GM12878 (cell line): ENCODE data around the gene OSBPL10. TPM values are rescaled to one million over a fixed set of nuclear protein-coding genes. Genes with fewer than 3 reads are reported as not detected.

ENCODE experiments used
- ATAC-seq: fragments of 200-7000 bp; cut with Tn5 transposase; 3 replicates; pipeline ENCODE4 v1.9.1; 2020; ENCODE audit warnings: mild to moderate bottlenecking, moderate library complexity
- BruUV-seq: library from RNA; stranded (reverse); fragments of 400-500 nt; replicated peaks from 2 replicates; lab custom pipeline; 2021; lab: Mats Ljungman, UMichigan
- CTCF ChIA-PET: fragments of 300-600 bp; sonication (Branson Sonifier 250); formaldehyde crosslinking; extraction: SDS; loops from one replicate; lab custom pipeline; 2021; ENCODE audit warnings: inconsistent platforms; lab: Yijun Ruan, JAX
- POLR2A ChIA-PET: fragments of 350-600 bp; formaldehyde crosslinking; extraction: SDS; loops from one replicate; lab custom pipeline; 2021; ENCODE audit warnings: inconsistent platforms; lab: Charles Lee
- RAD21 ChIA-PET: fragments of 300-600 bp; sonication (Branson Sonifier 250); formaldehyde crosslinking; loops from one replicate; lab custom pipeline; 2023; ENCODE audit warnings: antibody characterized with exemption; ENCODE audit not compliant: unreplicated experiment; lab: Charles Lee
- SMC1A ChIA-PET: fragments of 300-600 bp; sonication (Branson Sonifier 250); formaldehyde crosslinking; loops from one replicate; lab custom pipeline; 2023; ENCODE audit not compliant: unreplicated experiment, uncharacterized antibody; lab: Charles Lee
- DNase-seq: peaks from one replicate; pipeline ENCODE4 v3.0.0-alpha.2; 2011; ENCODE audit warnings: low read depth, low spot score
- FAIRE-seq: peaks from 3 replicates; lab custom pipeline; 2011; peaks lifted over from hg19 to GRCh38; lab: Jason Lieb, UNC
- H2AFZ ChIP-seq: 2 replicates; pipeline ENCODE4 v1.6.0; 2011; ENCODE audit warnings: low read depth, low read length, control low read depth; ENCODE audit not compliant: control insufficient read depth
- H3K27ac ChIP-seq: 2 replicates; pipeline ENCODE4 v1.5.1; 2011; ENCODE audit warnings: control low read depth; ENCODE audit not compliant: control insufficient read depth, insufficient read depth
- H3K27me3 ChIP-seq, 2 experiments: replicated peaks in 1 of 2; 2 replicates each; pipeline versions ENCODE4 v1.6.0 to v1.6.1; 2011; ENCODE audit warnings: low read length in 1 of 2; ENCODE audit not compliant: control insufficient read depth in 2 of 2, insufficient read depth in 2 of 2
- H3K36me3 ChIP-seq, 2 experiments: 2 replicates each; pipeline ENCODE4 v1.5.1; 2011; ENCODE audit warnings: low read length in 1 of 2; ENCODE audit not compliant: control insufficient read depth in 2 of 2, insufficient read depth in 2 of 2
- H3K4me1 ChIP-seq: 2 replicates; pipeline ENCODE4 v1.6.1; 2011; ENCODE audit warnings: mild to moderate bottlenecking, low read length, moderate library complexity, mixed read lengths; ENCODE audit not compliant: control insufficient read depth, insufficient read depth
- H3K4me2 ChIP-seq: 2 replicates; pipeline ENCODE4 v1.6.0; 2011; ENCODE audit warnings: control low read depth; ENCODE audit not compliant: control insufficient read depth, insufficient read depth
- H3K4me3 ChIP-seq: fragments of 200-600 bp; sonication (generic); 2 replicates; pipeline ENCODE4 v1.5.1; 2016
- H3K79me2 ChIP-seq: 2 replicates; pipeline ENCODE4 v1.6.0; 2011; ENCODE audit warnings: low read length; ENCODE audit not compliant: control insufficient read depth, insufficient read depth
- H3K9ac ChIP-seq: 2 replicates; pipeline ENCODE4 v1.8.0; 2011; ENCODE audit warnings: low read length, control low read depth, mixed read lengths; ENCODE audit not compliant: control insufficient read depth, insufficient read depth
- H3K9me3 ChIP-seq: replicated peaks from 3 replicates; pipeline ENCODE4 v1.5.1; 2011; ENCODE audit warnings: mild to moderate bottlenecking, low read length; ENCODE audit not compliant: control insufficient read depth, insufficient read depth
- H4K20me1 ChIP-seq: 2 replicates; pipeline ENCODE4 v1.6.0; 2011; ENCODE audit not compliant: control insufficient read depth, insufficient read depth
- CBX5 ChIP-seq: sonication (generic); IDR thresholded peaks from 2 replicates; pipeline ENCODE4 v1.6.1; 2016; ENCODE audit warnings: low read depth, moderate library complexity, mild to moderate bottlenecking, inconsistent platforms
- ETV6 ChIP-seq, 2 experiments: fragments of 450-650 bp in 1 of 2; IDR thresholded peaks in 1 of 2; conservative IDR thresholded peaks in 1 of 2; 2 replicates each; pipeline ENCODE4 v1.6.1; 2014; ENCODE audit warnings: antibody characterized with exemption in 1 of 2, borderline replicate concordance in 1 of 2, low read depth in 1 of 2, mild to moderate bottlenecking in 1 of 2, moderate library complexity in 1 of 2
- MEF2B ChIP-seq: fragments of 450-650 bp; IDR thresholded peaks from 2 replicates; pipeline ENCODE4 v1.6.1; 2018; ENCODE audit warnings: mild to moderate bottlenecking, moderate library complexity; ENCODE audit not compliant: partially characterized antibody, poor library complexity, severe bottlenecking
- MYB ChIP-seq: fragments of 150-350 bp; IDR thresholded peaks from 2 replicates; pipeline ENCODE4 v1.6.1; 2014; ENCODE audit warnings: mild to moderate bottlenecking, low read depth, low read length, borderline replicate concordance
- NFYA ChIP-seq: IDR thresholded peaks from 2 replicates; pipeline ENCODE4 v1.6.1; 2011; ENCODE audit warnings: low read depth, mild to moderate bottlenecking, low read length, improper control_type of control experiment, borderline replicate concordance
- POLR2A ChIP-seq: IDR thresholded peaks from 2 replicates; pipeline ENCODE4 v1.6.1; 2011; ENCODE audit warnings: low read depth, mild to moderate bottlenecking, low read length
- POLR2AphosphoS5 ChIP-seq: IDR thresholded peaks from 2 replicates; pipeline ENCODE4 v1.6.1; 2011; ENCODE audit warnings: mild to moderate bottlenecking, low read length, inconsistent platforms
- SUPT20H ChIP-seq: IDR thresholded peaks from 2 replicates; pipeline ENCODE4 v1.6.1; 2011; ENCODE audit warnings: low read depth, mild to moderate bottlenecking, low read length, moderate library complexity, borderline replicate concordance; ENCODE audit not compliant: control insufficient read depth
- ZNF274 ChIP-seq: IDR thresholded peaks from one replicate; pipeline ENCODE4 v1.8.0; 2011; ENCODE audit not compliant: insufficient read length, insufficient read depth
- WGBS: methylation state at CpG from one replicate; pipeline ENCODE4 v1.1.6; 2016; ENCODE audit warnings: low lambda C conversion rate; ENCODE audit not compliant: insufficient replicate concordance, insufficient coverage; ENCODE audit errors: missing lambda C conversion rate; 5-methylcytosine and 5-hydroxymethylcytosine counted together
- in situ Hi-C: fragments of 300-500 bp; cut with MboI; formaldehyde crosslinking; loops from 9 replicates; pipeline ENCODE4 v1.14.3; 2018; ENCODE audit warnings: mixed read lengths
- intact Hi-C: fragments of 100-400 bp; cut with micrococcal nuclease; formaldehyde crosslinking; loops from one replicate; pipeline ENCODE4 v1.14.2; 2022; ENCODE audit not compliant: unreplicated experiment
- polyA plus RNA-seq, 11 experiments: library from polyadenylated mRNA; depleted of rRNA in 4 of 11; unstranded in 6 of 11; stranded (reverse) in 5 of 11; fragments of >200 nt; fragmentation: Nextera tagmentation in 4 of 11; fragmentation: Illumina TruSeq in 1 of 11; extraction: Ambion mirVana in 4 of 11; extraction: Trizol in 1 of 11; gene quantifications; 1 replicate in 1 of 11; 2 replicates in 10 of 11; pipeline versions ENCODE4 v1.2.1 to v1.2.3, GENCODE V29; 2011 to 2016; ENCODE audit warnings: inconsistent platforms in 2 of 11, missing spikeins in 2 of 11, low read depth in 1 of 11
- total RNA-seq, 4 experiments: library from RNA; depleted of rRNA in 3 of 4; stranded (reverse); fragments of >200 nt in 3 of 4; fragmentation: Illumina TruSeq in 1 of 4; extraction: Trizol in 1 of 4; gene quantifications; 2 replicates each; pipeline versions ENCODE4 v1.2.1 to v1.2.3, GENCODE V29; 2013 to 2021
- TF ChIP-seq, protein P1 (sequence below): fragments of 450-650 bp; formaldehyde crosslinking; IDR thresholded peaks from 2 replicates; pipeline ENCODE4 v1.5.0; 2022; ENCODE audit warnings: mild to moderate bottlenecking, missing genetic modification characterization

OSBPL10 gene
- total and polyA plus RNA-seq, 10 of the 15 experiments (the other 5 are each of a cell fraction or from before 2014, with no cell fraction given), result 0.03 to 0.25 (median 0.09) TPM; not detected in 5

- H3K9ac ChIP-seq, result no peak overlapping the region
- peaks cover 25% of the 10 kb centered on the region; the same call in 2 of the 3 replicates for H3K9me3 ChIP-seq
- no peak for FAIRE-seq
- TF ChIP-seq NFYA (no peak), CBX5 (no peak), SUPT20H (no peak), MEF2B (no peak), MYB (no peak), POLR2AphosphoS5 (peak; percentile 71), POLR2A (peak; percentile 70), ZNF274 (no peak), ETV6 (conservative IDR thresholded peaks at IDR 0.05 in 1 of 2, IDR thresholded peaks at IDR 0.05 in 1 of 2; ENCODE audit: borderline replicate concordance in 1 of 2, low read depth in 1 of 2) (no peak)
- TF ChIP-seq, protein P1, sequence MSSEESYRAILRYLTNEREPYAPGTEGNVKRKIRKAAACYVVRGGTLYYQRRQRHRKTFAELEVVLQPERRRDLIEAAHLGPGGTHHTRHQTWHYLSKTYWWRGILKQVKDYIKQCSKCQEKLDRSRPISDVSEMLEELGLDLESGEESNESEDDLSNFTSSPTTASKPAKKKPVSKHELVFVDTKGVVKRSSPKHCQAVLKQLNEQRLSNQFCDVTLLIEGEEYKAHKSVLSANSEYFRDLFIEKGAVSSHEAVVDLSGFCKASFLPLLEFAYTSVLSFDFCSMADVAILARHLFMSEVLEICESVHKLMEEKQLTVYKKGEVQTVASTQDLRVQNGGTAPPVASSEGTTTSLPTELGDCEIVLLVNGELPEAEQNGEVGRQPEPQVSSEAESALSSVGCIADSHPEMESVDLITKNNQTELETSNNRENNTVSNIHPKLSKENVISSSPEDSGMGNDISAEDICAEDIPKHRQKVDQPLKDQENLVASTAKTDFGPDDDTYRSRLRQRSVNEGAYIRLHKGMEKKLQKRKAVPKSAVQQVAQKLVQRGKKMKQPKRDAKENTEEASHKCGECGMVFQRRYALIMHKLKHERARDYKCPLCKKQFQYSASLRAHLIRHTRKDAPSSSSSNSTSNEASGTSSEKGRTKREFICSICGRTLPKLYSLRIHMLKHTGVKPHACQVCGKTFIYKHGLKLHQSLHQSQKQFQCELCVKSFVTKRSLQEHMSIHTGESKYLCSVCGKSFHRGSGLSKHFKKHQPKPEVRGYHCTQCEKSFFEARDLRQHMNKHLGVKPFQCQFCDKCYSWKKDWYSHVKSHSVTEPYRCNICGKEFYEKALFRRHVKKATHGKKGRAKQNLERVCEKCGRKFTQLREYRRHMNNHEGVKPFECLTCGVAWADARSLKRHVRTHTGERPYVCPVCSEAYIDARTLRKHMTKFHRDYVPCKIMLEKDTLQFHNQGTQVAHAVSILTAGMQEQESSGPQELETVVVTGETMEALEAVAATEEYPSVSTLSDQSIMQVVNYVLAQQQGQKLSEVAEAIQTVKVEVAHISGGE (CRISPR knock-in tag), result no peak
- TF ChIP-seq, all 136 proteins: peak for 2
- H3K27me3 ChIP-seq, result no peaks in the 10 kb centered on the region
- no peaks in the 10 kb centered on the region for H3K79me2 ChIP-seq
- DNase-seq (no peak), ATAC-seq (no peak)
- POLR2A ChIA-PET, result no interaction called here
- SMC1A ChIA-PET, result interaction anchor here (0.5 kb wide), 1 partner anchor 24 kb away, joined by 3 read pairs; no protein-coding TSS in a partner anchor
- no peaks in the 10 kb centered on the region; a peak in 2 of 4 replicates for H3K36me3 ChIP-seq
- no peak overlapping the region for H3K27ac ChIP-seq
- H3K4me3 ChIP-seq, result no peak overlapping the region
- BruUV-seq, result no TSS peak
- WGBS, result 96% methylated on average over 4 of the region's 4 CpGs
- no peaks in the 10 kb centered on the region for H3K4me1 ChIP-seq
- CTCF ChIA-PET, result no interaction called here
- H2AFZ ChIP-seq, result no peak overlapping the region
- in situ Hi-C loops (no loop called here), intact Hi-C loops (no loop called here)
- H4K20me1 ChIP-seq, result no peaks in the 10 kb centered on the region
- no peak overlapping the region for H3K4me2 ChIP-seq
- RAD21 ChIA-PET, result no interaction called here
Observed at GRCh38 chr3:31648286-31648968, 332.6 kb downstream of the OSBPL10 start.
